ENCODE measurements around the gene THUMPD3.

GRCh38 chr3:9396632-9397331 is 33.9 kb downstream of the THUMPD3 start:
- no peak for TF ChIP-seq CTCF (IDR thresholded peaks at IDR 0.05)
- peak in 1 of 2 donors; percentile 7 for TF ChIP-seq POLR2A (IDR thresholded peaks at IDR 0.05)
